Activated CD8-positive, alpha-beta memory T cell treated with anti-CD3 and anti-CD28 coated beads for 36 hours (primary cell): Measurements from ENCODE around the gene RHEX. TPM values are rescaled to one million over a fixed set of nuclear protein-coding genes. Genes with fewer than 3 reads are reported as not detected.
"Not testable (repeated sequence)": the region's sequence is repeated elsewhere in the genome, so short reads cannot be mapped to it uniquely, and the experiment has no call there.

Source experiments
- CTCF ChIA-PET: fragments of 350-600 bp; sonication (Branson Sonifier 250); formaldehyde crosslinking; loops from one replicate; lab custom pipeline; 2021; ENCODE audit warnings: antibody characterized with exemption; lab: Charles Lee
- POLR2A ChIA-PET: fragments of 350-600 bp; sonication (Branson Sonifier 250); formaldehyde crosslinking; loops from one replicate; lab custom pipeline; 2021; ENCODE audit warnings: antibody characterized with exemption; lab: Charles Lee
- total RNA-seq, 2 experiments: library from RNA; stranded (reverse); gene quantifications; one replicate each; pipeline ENCODE4 v1.2.3, GENCODE V29; 2021

RHEX gene
- total RNA-seq, 2 experiments from 2014 or later, result not detected

GRCh38 chr1:206053616-206054015 is 643 bp downstream of the RHEX start:
- POLR2A ChIA-PET, CTCF ChIA-PET: not testable (repeated sequence)

- CTCF ChIA-PET, result interaction anchor here (1.1 kb wide), 1 partner anchor 25 kb away, joined by 3 read pairs; no protein-coding TSS in a partner anchor
These were observed 2.2 kb downstream of the RHEX start for GRCh38 chr1:206055069-206055625.

GRCh38 chr1:206055639-206056323 is 2.8 kb downstream of the RHEX start:
- POLR2A ChIA-PET, result not testable (repeated sequence)
- CTCF ChIA-PET, result interaction anchor here (1.1 kb wide), 1 partner anchor 26 kb away, joined by 3 read pairs; no protein-coding TSS in a partner anchor

More at GRCh38 chr1:206055069-206055625, 2.2 kb downstream of the RHEX start:
- POLR2A ChIA-PET, result not testable (repeated sequence)

- CTCF ChIA-PET, POLR2A ChIA-PET: not testable (repeated sequence)
These were observed 5.4 kb downstream of the RHEX start for GRCh38 chr1:206058289-206058926.

GRCh38 chr1:206058927-206059292 is 5.9 kb downstream of the RHEX start:
- ChIA-PET POLR2A (no interaction called here), CTCF (no interaction called here)

GRCh38 chr1:206059355-206059915 is 6.5 kb downstream of the RHEX start:
- POLR2A ChIA-PET, result no interaction called here
- CTCF ChIA-PET, result interaction anchor here (1.1 kb wide), 1 partner anchor 47 kb away, joined by 3 read pairs; no protein-coding TSS in a partner anchor

- ChIA-PET POLR2A (no interaction called here), CTCF (no interaction called here)
These were observed 7.9 kb downstream of the RHEX start for GRCh38 chr1:206060844-206061243.

- ChIA-PET POLR2A (no interaction called here), CTCF (no interaction called here)
These were observed 9.5 kb downstream of the RHEX start for GRCh38 chr1:206062464-206062863.

- POLR2A ChIA-PET, CTCF ChIA-PET: not testable (repeated sequence)
These were observed 11.0 kb downstream of the RHEX start for GRCh38 chr1:206064001-206064400.

GRCh38 chr1:206064501-206064900 is 11.5 kb downstream of the RHEX start:
- POLR2A ChIA-PET, CTCF ChIA-PET: not testable (repeated sequence)

- CTCF ChIA-PET, result no interaction called here
- POLR2A ChIA-PET, result no interaction called here
These were observed 12.7 kb downstream of the RHEX start for GRCh38 chr1:206065547-206066145.

- ChIA-PET POLR2A (no interaction called here), CTCF (no interaction called here)
These were observed 13.7 kb downstream of the RHEX start for GRCh38 chr1:206066479-206067171.

GRCh38 chr1:206067486-206068227 is 14.7 kb downstream of the RHEX start:
- CTCF ChIA-PET, result no interaction called here

GRCh38 chr1:206068314-206068713 is 15.3 kb downstream of the RHEX start:
- CTCF ChIA-PET, result no interaction called here
- POLR2A ChIA-PET, result no interaction called here

More at GRCh38 chr1:206067486-206068227, 14.7 kb downstream of the RHEX start:
- POLR2A ChIA-PET, result no interaction called here

GRCh38 chr1:206070627-206071304 is 17.8 kb downstream of the RHEX start:
- ChIA-PET CTCF (no interaction called here), POLR2A (no interaction called here)

GRCh38 chr1:206074839-206075238 is 21.9 kb downstream of the RHEX start:
- CTCF ChIA-PET, result no interaction called here
- POLR2A ChIA-PET, result no interaction called here

GRCh38 chr1:206075786-206076755 is 23.1 kb downstream of the RHEX start:
- CTCF ChIA-PET, result no interaction called here
- POLR2A ChIA-PET, result no interaction called here
